DOHH2 (cell line): ENCODE data around the gene CLEC14A.

Source experiments
- H3F3A ChIP-seq: fragments of 200-600 bp; sonication (generic), shearing (Covaris generic); 2 replicates; pipeline ENCODE4 v1.6.0; 2016; ENCODE audit warnings: antibody characterized with exemption, mild to moderate bottlenecking; ENCODE audit not compliant: control insufficient read depth, insufficient read depth
- H3K27ac ChIP-seq: fragments of 200-600 bp; sonication (generic); 2 replicates; pipeline ENCODE4 v1.5.1; 2014; ENCODE audit warnings: low read depth, mild to moderate bottlenecking, low read length, moderate library complexity
- H3K27me3 ChIP-seq: fragments of 200-600 bp; sonication (generic); 2 replicates; pipeline ENCODE4 v1.6.1; 2014; ENCODE audit warnings: mild to moderate bottlenecking, low read length, mixed read lengths; ENCODE audit not compliant: control insufficient read depth
- H3K36me3 ChIP-seq: fragments of 200-600 bp; sonication (generic); 2 replicates; pipeline ENCODE4 v1.6.1; 2014; ENCODE audit warnings: mild to moderate bottlenecking, low read length, moderate library complexity, mixed read lengths; ENCODE audit not compliant: control insufficient read depth
- H3K4me1 ChIP-seq: fragments of 200-600 bp; sonication (generic); 2 replicates; pipeline ENCODE4 v1.6.1; 2014; ENCODE audit warnings: mild to moderate bottlenecking, low read length, mixed read lengths; ENCODE audit not compliant: control insufficient read depth
- H3K4me2 ChIP-seq: fragments of 200-600 bp; sonication (generic); 2 replicates; pipeline ENCODE4 v1.6.0; 2014; ENCODE audit warnings: mild to moderate bottlenecking, low read length, moderate library complexity
- H3K4me3 ChIP-seq: fragments of 200-600 bp; sonication (generic); 2 replicates; pipeline ENCODE4 v1.5.1; 2014; ENCODE audit warnings: mild to moderate bottlenecking, low read length, mixed read lengths
- H3K79me2 ChIP-seq: fragments of 200-600 bp; sonication (generic); 2 replicates; pipeline ENCODE4 v1.6.1; 2014; ENCODE audit warnings: mild to moderate bottlenecking, low read length, mixed read lengths; ENCODE audit not compliant: control insufficient read depth
- H3K9me2 ChIP-seq: fragments of 200-600 bp; sonication (generic); replicated peaks from 2 replicates; pipeline ENCODE4 v1.6.1; 2014; ENCODE audit warnings: mild to moderate bottlenecking, low read length, mixed read lengths; ENCODE audit not compliant: control insufficient read depth
- H3K9me3 ChIP-seq: fragments of 200-600 bp; sonication (generic); 2 replicates; pipeline ENCODE4 v1.6.1; 2014; ENCODE audit warnings: antibody characterized with exemption, low read length, mixed read lengths; ENCODE audit not compliant: control insufficient read depth, insufficient read depth
- H4K20me1 ChIP-seq: fragments of 200-600 bp; sonication (generic); 2 replicates; pipeline ENCODE4 v1.6.0; 2014; ENCODE audit warnings: low read depth, mild to moderate bottlenecking, antibody characterized with exemption, low read length, moderate library complexity; ENCODE audit not compliant: control insufficient read depth, insufficient read depth
- CTCF ChIP-seq: fragments of 200-600 bp; sonication (generic); IDR thresholded peaks from one replicate; pipeline ENCODE4 v1.5.1; 2014; ENCODE audit warnings: antibody characterized with exemption, mild to moderate bottlenecking, low read depth, low read length; ENCODE audit not compliant: poor library complexity, severe bottlenecking
- EZH2phosphoT487 ChIP-seq: fragments of 200-600 bp; sonication (generic); IDR thresholded peaks from 2 replicates; pipeline ENCODE4 v1.6.1; 2017; ENCODE audit warnings: borderline replicate concordance, mild to moderate bottlenecking, antibody characterized with exemption, low read length, moderate library complexity, mixed read lengths

CLEC14A gene

GRCh38 chr14:38257507-38257906, 1.6 kb upstream of the CLEC14A start:
- Histone ChIP-seq H3K36me3 (no peaks in the 10 kb centered on the region), H3K4me2 (no peak overlapping the region), H3K4me1 (no peaks in the 10 kb centered on the region), H3K79me2 (no peaks in the 10 kb centered on the region), H3K9me3 (peaks cover 18% of the 10 kb centered on the region), H4K20me1 (no peaks in the 10 kb centered on the region), H3F3A (no peaks in the 10 kb centered on the region), H3K27ac (no peak overlapping the region), H3K4me3 (no peak overlapping the region), H3K9me2 (no peaks in the 10 kb centered on the region), H3K27me3 (no peaks in the 10 kb centered on the region)
- TF ChIP-seq CTCF (no peak), EZH2phosphoT487 (no peak)

GRCh38 chr14:38256533-38256840, 594 bp upstream of the CLEC14A start:
- H3K4me3 ChIP-seq, result no peak overlapping the region

GRCh38 chr14:38255408-38255672, 553 bp downstream of the CLEC14A start:
- Histone ChIP-seq H3K27me3 (no peaks in the 10 kb centered on the region), H3K4me2 (no peak overlapping the region), H3K4me1 (no peaks in the 10 kb centered on the region), H3K27ac (no peak overlapping the region), H3K9me3 (peaks cover 18% of the 10 kb centered on the region), H3F3A (no peaks in the 10 kb centered on the region), H3K4me3 (no peak overlapping the region), H3K9me2 (no peaks in the 10 kb centered on the region), H3K36me3 (no peaks in the 10 kb centered on the region), H3K79me2 (no peaks in the 10 kb centered on the region), H4K20me1 (no peaks in the 10 kb centered on the region)
- TF ChIP-seq EZH2phosphoT487, result no peak
- no peak for TF ChIP-seq CTCF

More at GRCh38 chr14:38256533-38256840, 594 bp upstream of the CLEC14A start:
- Histone ChIP-seq H3K4me2 (no peak overlapping the region), H3F3A (no peaks in the 10 kb centered on the region), H4K20me1 (no peaks in the 10 kb centered on the region), H3K36me3 (no peaks in the 10 kb centered on the region), H3K27me3 (no peaks in the 10 kb centered on the region), H3K9me3 (peaks cover 18% of the 10 kb centered on the region), H3K79me2 (no peaks in the 10 kb centered on the region), H3K9me2 (no peaks in the 10 kb centered on the region), H3K4me1 (no peaks in the 10 kb centered on the region), H3K27ac (no peak overlapping the region)
- no peak for TF ChIP-seq EZH2phosphoT487

GRCh38 chr14:38254571-38255407, 1.1 kb downstream of the CLEC14A start:
- Histone ChIP-seq H3K9me2 (no peaks in the 10 kb centered on the region), H3K9me3 (peaks cover 18% of the 10 kb centered on the region), H3K27me3 (no peaks in the 10 kb centered on the region), H3K4me3 (no peak overlapping the region), H3K36me3 (no peaks in the 10 kb centered on the region), H3K79me2 (no peaks in the 10 kb centered on the region), H3K4me1 (no peaks in the 10 kb centered on the region), H3F3A (no peaks in the 10 kb centered on the region), H4K20me1 (no peaks in the 10 kb centered on the region), H3K27ac (no peak overlapping the region), H3K4me2 (no peak overlapping the region)
- TF ChIP-seq EZH2phosphoT487 (no peak), CTCF (no peak)
